Hepatic stellate cell (primary cell): ENCODE measurements around the gene RHCG.

Experiments
- DNase-seq: peaks from one replicate; pipeline ENCODE4 v3.0.0; 2011; ENCODE audit warnings: low spot score

The RHCG gene

DNA sequence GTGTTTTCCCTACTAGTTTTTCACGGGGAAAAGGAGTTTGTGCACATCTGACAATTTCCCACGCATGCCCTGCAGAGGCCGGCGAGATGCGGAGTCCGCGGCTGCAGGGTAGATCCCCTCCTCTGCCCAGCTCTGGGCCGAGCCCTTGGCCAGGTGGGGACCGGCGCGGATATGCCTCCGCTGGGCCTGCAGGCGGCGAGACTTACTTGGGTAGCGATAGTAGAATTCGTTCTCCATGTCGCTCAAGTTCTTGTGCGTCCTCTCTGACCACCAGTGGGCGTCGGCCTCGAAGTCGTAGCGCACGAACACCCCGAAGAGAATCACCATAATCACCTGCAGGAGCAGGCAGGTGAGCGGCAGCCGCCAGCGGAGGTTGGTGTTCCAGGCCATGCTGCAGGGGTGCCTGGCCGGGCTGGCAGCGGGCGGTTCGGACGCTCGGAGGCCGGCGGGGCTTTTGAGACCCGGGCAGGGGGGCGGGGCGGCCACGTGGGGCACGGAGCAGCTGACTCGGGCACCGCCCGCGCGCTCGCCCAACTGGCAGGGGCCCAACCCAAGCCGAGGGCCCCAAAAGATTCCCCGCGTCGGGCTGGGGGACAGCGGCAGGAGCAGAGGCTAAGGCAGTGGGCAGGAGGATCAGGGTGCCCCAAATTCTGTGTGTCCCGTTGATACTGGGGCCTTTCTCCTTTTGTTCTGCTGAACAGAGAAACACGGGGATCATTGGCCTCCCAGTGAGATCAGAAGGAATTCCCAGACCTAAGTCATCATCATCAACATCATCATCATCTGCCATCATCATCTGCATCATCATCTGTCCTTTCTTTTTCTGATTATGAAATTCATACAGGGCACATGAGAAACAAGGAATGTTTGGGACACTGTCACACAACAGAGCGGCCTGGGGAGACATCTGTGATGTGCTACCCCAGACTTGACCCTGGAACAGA lies at the start of gene RHCG:
Gene RHCG (minus strand): TSS at position 429 of the 944 bp plus-strand sequence. CDS start 39 bp downstream, at position 390.
- DNase-seq = no peak

DNA sequence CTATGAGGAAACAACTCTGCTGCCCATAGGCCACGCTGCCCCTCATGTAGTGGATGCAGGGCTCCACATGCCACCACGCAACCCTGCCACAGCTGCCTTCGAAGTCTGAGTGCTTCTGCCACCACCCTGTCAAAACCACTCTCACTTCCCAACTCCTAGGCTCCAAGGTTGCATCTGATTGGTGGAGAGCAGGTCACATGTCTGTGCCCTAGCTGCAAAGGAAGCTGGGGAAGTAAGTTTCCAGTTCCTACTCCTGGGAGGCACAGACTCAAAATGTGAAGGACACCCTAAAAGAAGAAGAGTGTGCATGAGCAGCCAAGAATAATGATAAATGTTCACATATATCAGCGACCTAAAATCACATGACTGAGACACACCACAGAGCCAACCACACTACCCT lies 47.0 kb upstream of the RHCG start:
- no peak for DNase-seq

DNA sequence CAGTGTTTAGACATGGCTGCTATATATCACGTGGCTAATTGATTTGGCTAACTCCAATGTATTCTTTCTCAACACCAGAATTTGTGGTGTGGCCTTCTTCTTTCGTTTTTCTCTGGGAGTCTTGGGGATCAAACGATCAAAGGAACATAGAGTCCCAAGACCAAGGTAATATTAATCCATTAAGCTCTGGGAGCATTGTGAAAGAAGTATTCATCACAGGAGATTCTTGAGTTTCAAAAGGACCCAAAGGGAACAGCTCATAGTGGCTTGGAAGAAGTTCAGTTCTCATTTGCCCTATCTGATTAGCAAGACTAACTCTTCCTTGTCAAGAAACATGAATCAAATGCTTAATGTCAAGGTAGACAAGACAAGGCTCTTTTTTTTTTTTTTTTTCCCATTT lies 46.0 kb upstream of the RHCG start:
- DNase-seq = no peak

DNA sequence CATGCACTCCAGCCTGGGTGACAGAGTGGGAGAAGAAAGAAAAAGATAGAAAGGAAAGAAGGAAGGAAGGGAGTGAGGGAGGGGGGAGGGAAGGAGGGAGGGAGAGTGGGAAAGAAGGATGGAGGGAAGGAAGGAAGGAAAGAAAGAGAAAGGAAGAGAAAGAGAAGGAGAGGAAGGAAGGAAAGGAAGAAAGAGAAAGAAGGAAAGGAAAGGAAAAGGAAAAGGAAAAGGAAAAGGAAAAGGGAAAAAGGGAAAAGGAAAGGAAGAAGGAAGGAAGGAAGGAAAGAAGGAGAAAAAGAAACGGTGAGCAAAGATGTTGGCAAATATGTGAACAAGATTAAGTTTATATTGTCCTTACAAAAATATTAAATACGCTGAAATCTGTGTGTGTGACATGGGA lies 42.6 kb upstream of the RHCG start:
- no peak for DNase-seq

DNA sequence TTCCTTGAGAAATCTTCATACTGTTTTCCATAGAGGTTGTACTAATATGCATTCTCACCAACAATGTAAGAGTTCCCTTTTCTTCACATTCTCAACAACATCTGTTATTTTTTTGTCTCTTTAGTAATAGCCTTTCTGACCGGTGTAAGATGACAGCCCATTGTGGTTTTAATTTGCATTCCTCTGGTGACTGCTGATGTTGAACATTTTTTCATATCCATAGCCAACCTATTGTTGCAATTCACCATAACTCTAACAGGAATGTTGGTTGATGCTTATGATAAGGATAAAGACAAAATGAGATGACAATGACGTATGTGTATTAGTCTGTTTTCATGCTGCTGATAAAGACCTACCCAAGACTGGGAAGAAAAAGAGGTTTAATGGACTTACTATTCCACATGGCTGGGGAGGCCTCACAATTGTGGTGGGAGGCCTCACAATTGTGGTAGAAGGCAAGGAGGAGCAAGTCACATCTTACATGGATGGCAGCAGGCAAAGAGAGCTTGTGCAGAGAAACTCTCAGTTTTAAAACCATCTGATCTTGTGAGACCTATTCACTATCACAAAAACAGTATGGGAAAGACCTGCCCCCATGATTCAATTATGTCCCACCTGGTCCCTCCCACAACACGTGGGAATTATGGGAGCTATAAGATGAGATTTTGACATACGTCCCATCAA lies 37.6 kb upstream of the RHCG start:
- DNase-seq = no peak

DNA sequence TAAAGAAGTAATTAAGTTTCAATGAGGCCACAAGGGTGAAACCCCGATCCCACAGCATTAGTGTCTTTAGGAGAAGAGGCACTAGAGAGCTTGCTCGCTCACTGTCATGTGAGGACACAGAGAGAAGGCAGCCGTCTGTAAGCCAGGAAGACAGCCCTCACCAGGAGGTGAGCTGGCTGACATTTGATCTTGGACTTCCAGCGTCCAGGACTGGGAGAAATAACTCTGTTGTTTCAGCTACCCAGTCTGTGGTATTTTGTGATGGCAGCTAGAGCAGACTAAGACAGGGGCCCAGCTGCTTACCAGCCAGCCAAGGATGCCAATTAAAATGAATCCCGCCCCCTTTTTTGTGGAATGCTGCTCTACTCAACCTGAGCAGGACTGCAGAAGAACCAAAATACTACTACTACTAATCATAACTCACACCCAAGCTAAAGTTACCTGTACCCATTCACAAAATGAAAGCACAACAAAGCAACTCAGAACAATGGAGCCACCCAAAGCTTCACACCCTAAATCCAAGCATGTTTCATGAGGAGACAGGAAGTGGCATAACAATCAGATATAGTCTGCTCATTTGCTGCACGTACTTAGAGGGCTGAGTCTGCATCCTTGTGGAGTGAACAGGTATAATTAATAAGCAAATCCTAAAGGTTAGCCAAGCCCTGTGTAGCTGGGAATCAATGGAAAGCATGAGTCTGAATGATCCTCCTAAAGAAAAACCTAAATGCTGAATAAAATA lies 35.6 kb upstream of the RHCG start:
- DNase-seq = no peak

DNA sequence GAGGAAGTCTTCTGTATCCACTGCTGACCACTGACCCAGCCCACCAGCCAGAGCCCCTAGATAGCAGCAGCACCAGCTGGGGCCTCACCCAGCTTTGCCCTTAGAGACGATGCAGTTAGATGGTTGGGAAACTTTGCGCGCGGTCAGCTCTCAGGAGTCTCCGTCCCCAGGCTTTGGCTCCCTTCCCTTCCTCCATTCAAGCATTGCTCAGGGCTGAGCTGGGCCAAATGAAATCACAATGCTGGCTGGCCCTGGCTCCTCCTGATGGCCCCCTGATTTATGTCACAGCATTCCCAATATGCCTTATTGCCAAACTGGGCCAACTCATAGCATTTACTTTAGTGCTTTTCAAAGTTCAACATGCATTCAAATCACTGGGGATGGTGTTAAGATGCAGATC lies 34.6 kb upstream of the RHCG start:
- no peak for DNase-seq

DNA sequence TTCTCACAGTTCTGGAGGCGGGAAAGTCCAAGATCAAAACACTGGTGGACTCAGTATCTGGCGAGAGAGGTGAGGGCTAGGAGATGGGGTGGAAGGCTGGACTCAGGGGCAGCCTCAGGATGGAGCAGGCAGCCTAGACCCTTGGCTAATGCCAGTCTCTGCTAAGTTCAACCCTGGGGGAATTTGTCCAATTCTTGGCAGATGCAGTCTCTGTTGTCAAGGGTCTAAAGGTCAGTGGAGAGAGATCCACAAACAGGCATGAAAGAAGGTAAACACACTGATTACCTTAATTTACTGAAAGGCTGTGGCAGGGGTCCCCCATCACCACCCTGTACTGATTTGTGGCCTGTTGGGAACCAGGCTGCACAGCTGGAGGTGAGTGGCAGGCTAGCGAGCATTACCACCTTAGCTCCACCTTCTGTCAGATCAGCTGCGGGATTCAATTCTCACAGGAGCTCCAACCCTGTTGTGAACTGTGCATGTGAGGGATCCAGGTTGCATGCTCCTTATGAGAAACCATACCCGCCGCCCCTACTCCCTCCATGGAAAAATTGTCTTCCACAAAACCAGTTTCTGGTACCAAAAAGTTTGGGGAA lies 32.5 kb upstream of the RHCG start:
- no peak for DNase-seq

DNA sequence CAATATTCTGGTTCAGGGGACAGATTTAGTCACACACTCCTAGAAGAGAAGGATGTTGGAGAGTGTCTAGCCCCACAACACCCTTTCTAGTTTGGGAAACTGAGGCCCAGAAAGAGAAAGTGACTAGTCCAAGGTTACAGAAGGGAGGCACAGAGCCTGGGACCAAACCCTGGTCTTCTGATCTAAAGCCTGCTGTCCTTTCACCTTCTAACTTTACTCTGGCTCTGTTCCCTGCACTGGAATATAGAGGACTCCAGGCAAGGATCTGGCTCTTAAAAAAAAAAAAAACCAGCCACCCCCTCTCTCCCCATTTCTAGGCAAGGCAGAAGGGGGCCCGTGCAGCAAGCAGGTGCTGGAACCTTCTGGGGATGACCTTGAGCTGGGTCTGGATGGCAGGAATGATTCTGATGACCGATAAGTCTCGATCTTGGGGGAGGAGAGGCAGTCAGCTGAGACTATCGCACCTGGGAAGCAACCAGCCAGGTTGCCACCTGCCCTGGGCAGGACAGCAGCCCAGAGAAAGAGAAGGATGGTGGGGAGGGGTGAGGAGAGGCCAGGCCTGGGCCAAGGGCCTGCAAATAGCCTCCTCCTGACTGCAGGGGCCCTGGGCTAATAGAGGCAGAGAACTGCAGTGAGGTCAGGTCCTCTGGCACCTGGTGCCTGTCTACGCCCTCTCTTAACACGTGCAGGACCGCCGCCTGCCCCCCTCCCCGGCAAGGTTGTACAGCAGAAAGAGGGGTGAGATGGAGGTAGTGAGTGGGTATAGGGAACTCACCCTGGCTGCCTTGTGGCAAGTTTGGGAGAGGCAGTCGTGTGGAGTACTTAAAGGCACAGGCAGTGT lies 30.4 kb upstream of the RHCG start:
- DNase-seq = no peak

DNA sequence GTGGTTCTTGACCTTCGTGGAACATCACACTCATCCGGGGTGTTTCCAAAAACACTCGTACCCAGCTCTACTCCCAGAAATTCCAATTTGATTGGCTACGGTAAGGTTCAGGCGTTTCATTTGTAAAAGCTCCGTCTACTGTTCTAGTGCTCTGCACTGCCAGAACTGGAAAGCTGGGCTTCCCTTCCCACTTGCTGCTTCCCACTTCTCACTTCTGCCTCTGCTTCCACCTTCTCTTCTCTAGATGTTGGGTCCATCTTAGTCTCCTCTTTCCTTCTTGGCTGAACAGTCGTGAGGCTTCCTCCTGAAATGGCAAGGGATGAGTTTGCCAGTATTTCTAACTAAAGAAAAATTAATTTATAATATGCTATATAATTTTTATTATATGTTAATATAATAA lies 29.8 kb upstream of the RHCG start:
- no peak for DNase-seq

DNA sequence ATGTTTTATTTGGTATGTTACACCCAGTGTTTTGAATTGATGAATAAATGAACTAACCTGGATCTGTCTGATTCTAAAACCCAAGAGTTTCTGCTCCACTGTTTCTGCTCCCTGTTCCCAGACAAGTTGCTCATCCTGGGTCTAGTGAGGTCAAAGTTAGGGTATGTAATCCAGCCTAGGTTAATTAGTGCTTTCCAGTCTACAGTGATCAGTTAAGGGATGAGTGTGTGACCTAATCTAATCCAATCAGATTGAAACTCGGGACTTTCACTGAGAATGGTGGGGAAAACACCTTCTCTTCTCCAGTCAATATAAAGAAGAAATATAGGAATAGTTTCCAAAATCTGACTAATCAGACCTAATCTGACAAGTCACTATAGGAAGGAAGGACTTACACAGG lies 27.8 kb upstream of the RHCG start:
- DNase-seq = no peak

DNA sequence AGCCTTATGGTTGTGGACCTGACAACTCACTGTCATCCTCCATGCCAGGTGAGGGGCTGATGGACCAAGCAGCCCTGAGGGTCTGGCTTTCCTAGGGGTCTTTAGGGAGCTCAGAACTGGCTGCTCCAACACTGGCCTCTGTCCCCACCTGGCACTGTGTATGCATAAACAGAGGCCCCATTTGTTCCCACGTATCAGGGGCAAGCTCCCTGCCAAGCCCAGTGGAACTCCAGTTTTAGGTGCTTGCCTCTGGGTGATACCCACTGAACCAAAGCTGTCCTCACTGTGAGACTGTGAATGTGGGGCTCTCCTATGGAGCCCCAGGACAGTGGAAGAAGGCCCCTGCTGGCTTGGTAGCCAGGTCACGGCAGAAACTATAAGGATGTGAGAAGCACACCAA lies 26.7 kb upstream of the RHCG start:
- DNase-seq = no peak

DNA sequence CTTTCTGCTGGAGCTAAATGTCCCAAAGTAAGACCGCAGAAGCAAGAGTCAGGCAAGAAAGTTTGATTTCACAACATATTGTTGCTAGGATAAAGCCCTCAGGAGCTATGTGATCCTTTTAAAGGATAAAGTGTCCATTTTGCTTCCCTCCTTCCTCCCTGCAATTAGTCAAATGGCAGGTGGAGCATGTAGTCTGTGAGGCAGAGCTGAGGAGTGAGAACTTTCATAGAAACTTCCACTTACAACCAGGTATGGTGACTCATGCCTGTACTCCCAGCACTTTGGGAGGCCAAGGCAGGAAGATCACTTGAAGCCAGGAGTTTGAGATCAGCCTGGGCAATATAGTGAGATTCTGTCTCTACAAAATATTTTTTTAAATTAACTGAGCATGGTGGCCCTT lies 25.2 kb upstream of the RHCG start:
- no peak for DNase-seq

DNA sequence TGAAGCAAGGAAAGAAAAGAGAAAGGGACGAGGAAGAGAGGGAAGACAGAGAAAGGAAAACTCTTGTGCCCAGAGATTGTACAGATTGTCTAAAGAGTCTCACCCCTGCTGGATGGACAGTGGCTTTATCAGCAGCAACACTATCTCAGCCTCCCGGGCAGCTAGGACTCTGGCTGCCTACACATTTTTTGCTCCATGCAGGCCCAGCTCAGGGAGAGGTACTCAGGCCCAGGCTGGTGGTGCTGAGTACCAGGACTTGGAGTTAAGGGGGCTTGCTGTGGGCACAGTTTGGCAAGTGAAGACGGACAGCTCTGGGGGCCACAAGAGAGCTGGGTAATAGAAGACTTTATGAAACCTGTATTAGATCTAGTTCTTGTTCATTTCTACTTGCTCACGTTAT lies 19.1 kb upstream of the RHCG start:
- no peak for DNase-seq

DNA sequence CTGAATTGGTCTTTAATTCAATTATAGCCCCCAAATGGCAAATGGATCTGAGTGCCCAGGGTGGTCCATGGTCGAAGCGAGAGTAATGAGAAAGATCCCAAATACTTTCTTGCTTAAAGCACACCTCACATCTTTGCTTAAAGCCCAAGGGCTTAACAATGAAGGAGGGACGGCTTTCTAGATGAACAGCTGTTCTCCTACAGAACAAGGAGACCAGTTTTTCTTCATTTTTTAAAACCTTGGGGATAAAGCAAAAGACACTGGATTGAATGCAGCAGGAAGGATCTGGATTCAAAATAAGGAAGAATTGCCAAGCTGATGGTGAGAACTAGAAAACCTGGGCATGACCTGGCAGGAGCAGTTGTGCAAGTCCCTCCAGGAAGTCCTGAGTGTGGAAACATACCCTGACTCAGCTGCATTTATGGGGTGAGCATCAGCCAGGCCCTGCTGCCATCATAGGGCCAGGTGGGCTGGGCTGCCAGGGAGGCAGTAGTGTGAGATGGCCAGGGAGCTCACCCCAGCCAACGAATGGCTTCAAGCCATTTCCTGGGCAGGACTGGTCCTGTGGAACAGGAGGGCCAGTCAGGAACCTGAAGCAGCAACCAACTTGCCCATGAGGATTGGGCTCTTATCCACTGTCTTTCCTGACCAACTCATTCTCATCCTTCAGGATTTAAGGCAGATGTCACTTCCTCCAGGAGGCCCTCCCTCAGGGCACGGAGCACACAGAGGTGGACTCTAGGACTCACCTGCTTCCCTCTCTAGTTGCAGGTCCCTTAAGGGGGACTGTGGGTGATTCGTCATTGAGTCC lies 18.4 kb upstream of the RHCG start:
- DNase-seq = no peak

DNA sequence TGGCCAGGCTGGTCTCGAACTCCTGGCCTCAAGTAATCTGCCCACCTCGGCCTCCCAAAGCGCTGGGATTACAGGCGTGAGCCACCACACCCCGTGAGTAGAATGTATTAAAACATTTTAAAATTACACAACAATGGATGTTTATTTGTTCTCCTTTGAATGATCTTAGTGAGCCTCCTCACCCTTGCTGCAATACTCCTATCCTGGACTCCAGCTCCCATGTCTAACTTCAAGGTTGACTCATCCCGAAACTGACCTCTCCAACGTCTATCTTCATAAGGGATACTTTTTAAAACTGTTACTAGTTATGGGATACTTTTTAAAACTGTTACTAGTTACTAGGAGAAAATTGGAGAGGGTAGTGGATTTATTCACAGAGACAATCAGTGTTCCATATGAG lies 17.8 kb upstream of the RHCG start:
- DNase-seq = no peak

DNA sequence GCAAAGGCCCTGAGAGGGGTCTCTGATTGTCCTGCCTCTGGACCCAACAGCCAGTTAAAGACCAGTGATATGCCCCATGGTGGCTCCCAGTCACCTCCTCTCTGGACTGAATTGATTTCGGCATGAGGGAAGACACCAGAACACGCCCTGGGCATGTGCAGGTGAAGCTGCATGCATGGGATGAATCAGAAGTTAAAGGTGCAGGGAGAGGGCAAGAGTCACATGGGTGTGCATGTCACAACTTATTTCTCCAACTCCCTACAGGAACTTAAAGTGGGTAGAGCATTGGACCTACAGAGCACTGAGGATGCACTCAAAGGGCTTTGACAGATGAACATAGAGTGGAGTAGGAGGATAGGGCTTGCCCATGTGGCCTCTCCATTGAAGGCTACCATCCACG lies 16.9 kb upstream of the RHCG start:
- no peak for DNase-seq

DNA sequence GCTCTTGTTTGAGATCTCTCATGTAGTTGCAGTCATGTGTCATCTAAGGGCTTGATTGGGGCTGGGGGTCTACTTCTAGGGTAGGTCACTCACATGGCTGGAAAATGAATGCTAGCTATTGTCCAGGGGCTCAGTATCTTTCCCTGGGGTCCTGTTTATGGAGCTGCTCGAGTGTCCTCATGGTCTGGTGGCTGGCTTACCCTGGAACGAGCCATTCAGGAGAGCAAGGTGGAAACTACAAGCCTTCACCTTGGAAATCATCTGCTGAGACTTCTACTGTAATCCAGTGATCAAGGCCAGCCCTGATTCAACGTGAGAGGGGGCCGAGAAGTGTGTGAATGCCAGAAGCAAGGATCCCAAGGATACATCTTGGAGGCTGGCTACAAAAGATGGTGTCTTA lies 16.2 kb upstream of the RHCG start:
- no peak for DNase-seq

DNA sequence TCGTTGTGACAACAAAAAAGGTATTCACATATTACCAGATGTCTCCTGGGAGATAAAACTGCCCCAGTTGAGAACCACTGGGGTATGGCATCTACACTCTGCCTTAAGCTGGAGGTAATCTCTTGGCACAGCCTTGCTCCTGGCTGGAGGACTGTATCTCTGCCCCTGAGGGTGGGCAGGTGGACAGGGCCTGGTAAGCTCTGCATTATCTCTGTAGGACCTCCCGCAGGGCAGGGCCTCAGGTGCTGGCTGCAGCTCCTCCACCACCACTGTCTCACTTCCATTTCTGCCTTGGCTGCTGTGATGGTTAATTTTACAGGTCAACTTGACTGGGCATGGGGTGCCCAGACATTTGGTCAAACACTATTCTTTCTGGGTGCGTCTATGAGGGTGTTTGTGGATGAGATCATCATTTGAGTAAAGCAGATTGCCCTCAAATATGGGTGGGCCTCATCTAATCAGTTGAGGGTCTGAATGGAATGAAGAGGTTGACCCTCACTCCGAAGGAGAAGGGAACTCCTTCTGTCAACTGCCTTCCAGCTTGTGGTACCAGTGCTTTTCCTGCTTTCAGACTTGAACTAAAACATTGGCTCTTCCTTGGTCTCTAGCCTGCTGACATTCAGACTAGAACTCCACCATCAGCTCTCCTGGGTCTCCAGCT lies 9.8 kb upstream of the RHCG start:
- no peak for DNase-seq

DNA sequence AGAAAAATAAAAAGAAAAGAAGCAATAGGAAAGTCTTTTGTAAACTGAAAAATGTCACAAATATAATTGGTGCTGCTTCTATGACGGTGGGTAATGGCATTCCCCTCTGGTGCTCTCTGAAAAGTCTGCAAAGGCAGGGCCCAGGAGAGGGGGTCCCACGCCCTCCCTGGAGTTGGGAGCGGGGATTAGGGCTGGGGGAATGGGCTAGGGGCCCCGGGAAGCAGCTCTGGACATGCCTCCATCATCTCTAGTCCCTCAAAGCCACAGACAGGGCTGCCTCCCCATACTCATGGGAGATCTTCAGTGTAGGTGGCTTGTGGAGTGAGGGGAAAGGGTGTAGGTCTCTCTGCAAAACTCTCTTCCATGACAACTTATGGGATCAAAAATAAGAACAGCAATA lies 7.8 kb upstream of the RHCG start:
- DNase-seq = no peak
